Measurements from ENCODE around the gene EHF. TPM values are rescaled to one million over a fixed set of nuclear protein-coding genes. Genes with fewer than 3 reads are reported as not detected.

Gene EHF
- total RNA-seq, 3 donors from 2014 or later, result 0.16 to 0.40 (median 0.37) TPM

GRCh38 chr11:34640050-34640923 is 19.4 kb downstream of the EHF start:
- Mint-ChIP-seq H3K9me3 (no peaks in the 10 kb centered on the region), H3K27me3 (ENCODE audit: low read depth) (peaks cover 16% of the 10 kb centered on the region), H3K4me1 (ENCODE audit: low read depth) (no peaks in the 10 kb centered on the region), H3K4me3 (no peak overlapping the region), H3K36me3 (ENCODE audit: insufficient read depth) (no peaks in the 10 kb centered on the region)
- ATAC-seq, result no peak
- no peak for DNase-seq

GRCh38 chr11:34640924-34641275 is 20.0 kb downstream of the EHF start:
- no peak for DNase-seq
- no peak for ATAC-seq
- Mint-ChIP-seq H3K9me3 (no peaks in the 10 kb centered on the region), H3K4me1 (ENCODE audit: low read depth) (no peaks in the 10 kb centered on the region), H3K36me3 (ENCODE audit: insufficient read depth) (no peaks in the 10 kb centered on the region), H3K4me3 (no peak overlapping the region), H3K27me3 (ENCODE audit: low read depth) (peaks cover 22% of the 10 kb centered on the region)

- no peaks in the 10 kb centered on the region for H3K36me3 Mint-ChIP-seq (ENCODE audit: insufficient read depth)
- H3K27me3 Mint-ChIP-seq (ENCODE audit: low read depth), result peaks cover 25% of the 10 kb centered on the region
- no peak overlapping the region for H3K4me3 Mint-ChIP-seq
- no peaks in the 10 kb centered on the region for H3K4me1 Mint-ChIP-seq (ENCODE audit: low read depth)
- DNase-seq (no peak), ATAC-seq (no peak)
- no peaks in the 10 kb centered on the region for H3K9me3 Mint-ChIP-seq
Observed at GRCh38 chr11:34641456-34641855, 20.6 kb downstream of the EHF start.

GRCh38 chr11:34642001-34642554 is 21.2 kb downstream of the EHF start:
- DNase-seq, result no peak
- no peaks in the 10 kb centered on the region for H3K4me1 Mint-ChIP-seq (ENCODE audit: low read depth)
- no peak overlapping the region for H3K4me3 Mint-ChIP-seq
- H3K27me3 Mint-ChIP-seq (ENCODE audit: low read depth), result peaks cover 26% of the 10 kb centered on the region
- no peaks in the 10 kb centered on the region for H3K36me3 Mint-ChIP-seq (ENCODE audit: insufficient read depth)
- ATAC-seq, result no peak
- H3K9me3 Mint-ChIP-seq, result no peaks in the 10 kb centered on the region

- Mint-ChIP-seq H3K4me3 (no peak overlapping the region), H3K4me1 (ENCODE audit: low read depth) (no peaks in the 10 kb centered on the region), H3K27me3 (ENCODE audit: low read depth) (peaks cover 30% of the 10 kb centered on the region), H3K36me3 (ENCODE audit: insufficient read depth) (no peaks in the 10 kb centered on the region), H3K9me3 (no peaks in the 10 kb centered on the region)
- DNase-seq (no peak), ATAC-seq (no peak)
Observed at GRCh38 chr11:34642873-34643272, 22.0 kb downstream of the EHF start.

GRCh38 chr11:34643311-34643710 is 22.4 kb downstream of the EHF start:
- H3K4me1 Mint-ChIP-seq (ENCODE audit: low read depth), result no peaks in the 10 kb centered on the region
- no peaks in the 10 kb centered on the region for H3K36me3 Mint-ChIP-seq (ENCODE audit: insufficient read depth)
- H3K4me3 Mint-ChIP-seq, result no peak overlapping the region
- peaks cover 30% of the 10 kb centered on the region for H3K27me3 Mint-ChIP-seq (ENCODE audit: low read depth)
- ATAC-seq (no peak), DNase-seq (no peak)
- H3K9me3 Mint-ChIP-seq, result no peaks in the 10 kb centered on the region

- Mint-ChIP-seq H3K27me3 (ENCODE audit: low read depth) (peaks cover 31% of the 10 kb centered on the region), H3K9me3 (no peaks in the 10 kb centered on the region), H3K4me1 (ENCODE audit: low read depth) (no peaks in the 10 kb centered on the region), H3K4me3 (no peak overlapping the region), H3K36me3 (ENCODE audit: insufficient read depth) (no peaks in the 10 kb centered on the region)
- ATAC-seq (no peak), DNase-seq (no peak)
Observed at GRCh38 chr11:34643846-34644245, 23.0 kb downstream of the EHF start.

- Mint-ChIP-seq H3K4me3 (no peak overlapping the region), H3K36me3 (ENCODE audit: insufficient read depth) (no peaks in the 10 kb centered on the region), H3K27me3 (ENCODE audit: low read depth) (peaks cover 32% of the 10 kb centered on the region), H3K9me3 (no peaks in the 10 kb centered on the region), H3K4me1 (ENCODE audit: low read depth) (peaks cover 4% of the 10 kb centered on the region)
- ATAC-seq (no peak), DNase-seq (no peak)
Observed at GRCh38 chr11:34644669-34645406, 23.9 kb downstream of the EHF start.

- Mint-ChIP-seq H3K4me1 (ENCODE audit: low read depth) (peaks cover 18% of the 10 kb centered on the region), H3K27me3 (ENCODE audit: low read depth) (peaks cover 28% of the 10 kb centered on the region), H3K9me3 (no peaks in the 10 kb centered on the region), H3K36me3 (ENCODE audit: insufficient read depth) (no peaks in the 10 kb centered on the region), H3K4me3 (no peak overlapping the region)
- DNase-seq, result no peak
- no peak for ATAC-seq
Observed at GRCh38 chr11:34646431-34646830, 25.5 kb downstream of the EHF start.

GRCh38 chr11:34647131-34647530 is 26.2 kb downstream of the EHF start:
- H3K4me3 Mint-ChIP-seq, result no peak overlapping the region
- ATAC-seq (no peak), DNase-seq (no peak)
- H3K27me3 Mint-ChIP-seq (ENCODE audit: low read depth), result peaks cover 26% of the 10 kb centered on the region
- H3K36me3 Mint-ChIP-seq (ENCODE audit: insufficient read depth), result no peaks in the 10 kb centered on the region
- H3K9me3 Mint-ChIP-seq, result no peaks in the 10 kb centered on the region
- peaks cover 24% of the 10 kb centered on the region for H3K4me1 Mint-ChIP-seq (ENCODE audit: low read depth)

GRCh38 chr11:34647532-34647931 is 26.6 kb downstream of the EHF start:
- ATAC-seq (no peak), DNase-seq (no peak)
- Mint-ChIP-seq H3K9me3 (no peaks in the 10 kb centered on the region), H3K4me1 (ENCODE audit: low read depth) (peaks cover 28% of the 10 kb centered on the region), H3K4me3 (no peak overlapping the region), H3K27me3 (ENCODE audit: low read depth) (peaks cover 30% of the 10 kb centered on the region), H3K36me3 (ENCODE audit: insufficient read depth) (no peaks in the 10 kb centered on the region)

GRCh38 chr11:34648036-34648435 is 27.1 kb downstream of the EHF start:
- Mint-ChIP-seq H3K4me1 (ENCODE audit: low read depth) (peaks cover 30% of the 10 kb centered on the region), H3K9me3 (no peaks in the 10 kb centered on the region), H3K4me3 (no peak overlapping the region), H3K36me3 (ENCODE audit: insufficient read depth) (no peaks in the 10 kb centered on the region), H3K27me3 (ENCODE audit: low read depth) (peaks cover 35% of the 10 kb centered on the region)
- DNase-seq (no peak), ATAC-seq (no peak)

- peaks cover 41% of the 10 kb centered on the region for H3K27me3 Mint-ChIP-seq (ENCODE audit: low read depth)
- no peak overlapping the region for H3K4me3 Mint-ChIP-seq
- DNase-seq, result no peak
- no peak for ATAC-seq
- no peaks in the 10 kb centered on the region for H3K9me3 Mint-ChIP-seq
- no peaks in the 10 kb centered on the region for H3K36me3 Mint-ChIP-seq (ENCODE audit: insufficient read depth)
- H3K4me1 Mint-ChIP-seq (ENCODE audit: low read depth), result peaks cover 36% of the 10 kb centered on the region
Observed at GRCh38 chr11:34649597-34649996, 28.7 kb downstream of the EHF start.

GRCh38 chr11:34650528-34650927 is 29.6 kb downstream of the EHF start:
- peaks cover 36% of the 10 kb centered on the region for H3K4me1 Mint-ChIP-seq (ENCODE audit: low read depth)
- H3K4me3 Mint-ChIP-seq, result peak overlapping the region; percentile 59
- H3K9me3 Mint-ChIP-seq, result no peaks in the 10 kb centered on the region
- H3K27me3 Mint-ChIP-seq (ENCODE audit: low read depth), result peaks cover 40% of the 10 kb centered on the region
- DNase-seq (peak; percentile 64), ATAC-seq (peak; percentile 92 to 94)
- no peaks in the 10 kb centered on the region for H3K36me3 Mint-ChIP-seq (ENCODE audit: insufficient read depth)

- Mint-ChIP-seq H3K27me3 (ENCODE audit: low read depth) (peaks cover 39% of the 10 kb centered on the region), H3K36me3 (ENCODE audit: insufficient read depth) (no peaks in the 10 kb centered on the region), H3K4me3 (no peak overlapping the region), H3K9me3 (no peaks in the 10 kb centered on the region), H3K4me1 (ENCODE audit: low read depth) (peaks cover 36% of the 10 kb centered on the region)
- ATAC-seq (no peak), DNase-seq (no peak)
Observed at GRCh38 chr11:34651551-34651950, 30.7 kb downstream of the EHF start.
